Fibroblast of lung (primary cell): ENCODE data around the gene EDA. TPM values are rescaled to one million over a fixed set of nuclear protein-coding genes. Genes with fewer than 3 reads are reported as not detected.

Source experiments
- DNase-seq, 2 donors: peaks; one replicate each; pipeline versions ENCODE4 v3.0.0 to v3.0.0-alpha.2; 2010; ENCODE audit warnings: low read depth in 2 of 2
- H2AFZ ChIP-seq: 2 replicates; pipeline ENCODE4 v1.5.1; 2012; ENCODE audit warnings: low read length, control low read depth, inconsistent platforms
- H3K27ac ChIP-seq: 2 replicates; pipeline ENCODE4 v1.5.1; 2011; ENCODE audit warnings: low read length, control low read depth; ENCODE audit not compliant: insufficient read depth
- H3K27me3 ChIP-seq: 2 replicates; pipeline ENCODE4 v1.5.1; 2011; ENCODE audit warnings: mild to moderate bottlenecking, low read length; ENCODE audit not compliant: control insufficient read depth, insufficient read depth
- H3K36me3 ChIP-seq: 2 replicates; pipeline ENCODE4 v1.5.1; 2011; ENCODE audit warnings: low read length; ENCODE audit not compliant: control insufficient read depth, insufficient read depth
- H3K4me1 ChIP-seq: 2 replicates; pipeline ENCODE4 v1.5.1; 2011; ENCODE audit warnings: low read length; ENCODE audit not compliant: control insufficient read depth, insufficient read depth; ENCODE audit errors: extremely low read depth
- H3K4me2 ChIP-seq: 2 replicates; pipeline ENCODE4 v1.5.1; 2011; ENCODE audit warnings: low read length, control low read depth; ENCODE audit not compliant: insufficient read depth; ENCODE audit errors: extremely low read depth
- H3K4me3 ChIP-seq, 4 experiments: fragments of 200-600 bp in 1 of 4; sonication (generic) in 1 of 4; replicated peaks in 1 of 4; 2 replicates each; pipeline ENCODE4 v1.5.1; 2011 to 2016; ENCODE audit warnings: low read length in 4 of 4, low read depth in 3 of 4, mild to moderate bottlenecking in 3 of 4, control low read depth in 2 of 4, inconsistent platforms in 1 of 4, mixed read lengths in 1 of 4; ENCODE audit not compliant: insufficient read depth in 1 of 4; ENCODE audit errors: control extremely low read depth in 1 of 4
- H3K79me2 ChIP-seq: 2 replicates; pipeline ENCODE4 v1.5.1; 2012; ENCODE audit warnings: mild to moderate bottlenecking, low read length, inconsistent platforms; ENCODE audit not compliant: control insufficient read depth, insufficient read depth
- H3K9ac ChIP-seq: 2 replicates; pipeline ENCODE4 v1.5.1; 2011; ENCODE audit warnings: mild to moderate bottlenecking, low read length, control low read depth; ENCODE audit not compliant: insufficient read depth
- H3K9me3 ChIP-seq: 2 replicates; pipeline ENCODE4 v1.5.1; 2012; ENCODE audit warnings: low read depth, low read length; ENCODE audit not compliant: control insufficient read depth, insufficient read depth
- H4K20me1 ChIP-seq: 2 replicates; pipeline ENCODE4 v1.5.1; 2011; ENCODE audit warnings: low read length; ENCODE audit not compliant: control insufficient read depth, insufficient read depth; ENCODE audit errors: extremely low read depth
- EZH2 ChIP-seq: IDR thresholded peaks from 2 replicates; pipeline ENCODE4 v1.5.1; 2012; ENCODE audit warnings: low read length, control low read depth, mild to moderate bottlenecking; ENCODE audit errors: missing control alignments
- polyA plus RNA-seq, 2 donors: library from polyadenylated mRNA; depleted of rRNA in 1 of 2; stranded (reverse) in 1 of 2; unstranded in 1 of 2; fragments of >200 nt; gene quantifications; 2 replicates each; pipeline ENCODE4 v1.2.1, GENCODE V29; 2011 to 2012; ENCODE audit warnings: missing spikeins in 1 of 2
- total RNA-seq: library from RNA; depleted of rRNA; stranded (reverse); fragments of >200 nt; gene quantifications from 2 replicates; pipeline ENCODE4 v1.2.1, GENCODE V29; 2014
- TF ChIP-seq, protein P1 (sequence below), 2 donors: IDR thresholded peaks in 1 of 2; conservative IDR thresholded peaks in 1 of 2; 1 replicate in 1 of 2; 2 replicates in 1 of 2; pipeline ENCODE4 v1.5.1; 2011 to 2012; ENCODE audit warnings: low read length in 2 of 2, control low read depth in 1 of 2, inconsistent platforms in 1 of 2, low read depth in 1 of 2, mild to moderate bottlenecking in 1 of 2

The EDA gene
- total and polyA plus RNA-seq, 2 donors (not counting 1 experiment from before 2014, with no cell fraction given) = 0.17 to 0.20 TPM

DNA sequence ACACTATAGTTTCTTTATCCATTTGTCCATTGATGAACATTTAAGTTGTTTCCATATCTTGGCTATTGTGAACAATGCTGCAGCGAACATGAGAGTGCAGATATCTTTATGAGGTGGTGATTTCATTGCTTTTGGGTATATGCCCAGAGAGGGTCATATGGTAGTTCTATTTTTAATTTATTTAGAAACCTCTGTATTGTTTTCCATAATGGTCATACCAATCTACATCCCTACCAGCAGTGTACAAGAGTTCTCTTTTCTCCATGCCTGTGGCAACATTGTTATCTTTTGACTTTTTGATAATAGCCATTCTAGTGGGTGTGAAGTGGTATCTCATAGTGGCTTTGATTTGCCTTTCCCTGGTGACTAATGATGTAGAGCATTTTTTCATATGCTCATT is 48.8 kb downstream of the EDA start:
- Histone ChIP-seq H3K4me3 (no peak overlapping the region), H2AFZ (no peak overlapping the region), H3K9me3 (no peaks in the 10 kb centered on the region), H4K20me1 (no peaks in the 10 kb centered on the region), H3K27me3 (no peaks in the 10 kb centered on the region), H3K27ac (no peak overlapping the region), H3K79me2 (no peaks in the 10 kb centered on the region), H3K36me3 (no peaks in the 10 kb centered on the region), H3K4me2 (no peak overlapping the region), H3K4me1 (no peaks in the 10 kb centered on the region), H3K9ac (no peak overlapping the region)
- TF ChIP-seq, protein P1, sequence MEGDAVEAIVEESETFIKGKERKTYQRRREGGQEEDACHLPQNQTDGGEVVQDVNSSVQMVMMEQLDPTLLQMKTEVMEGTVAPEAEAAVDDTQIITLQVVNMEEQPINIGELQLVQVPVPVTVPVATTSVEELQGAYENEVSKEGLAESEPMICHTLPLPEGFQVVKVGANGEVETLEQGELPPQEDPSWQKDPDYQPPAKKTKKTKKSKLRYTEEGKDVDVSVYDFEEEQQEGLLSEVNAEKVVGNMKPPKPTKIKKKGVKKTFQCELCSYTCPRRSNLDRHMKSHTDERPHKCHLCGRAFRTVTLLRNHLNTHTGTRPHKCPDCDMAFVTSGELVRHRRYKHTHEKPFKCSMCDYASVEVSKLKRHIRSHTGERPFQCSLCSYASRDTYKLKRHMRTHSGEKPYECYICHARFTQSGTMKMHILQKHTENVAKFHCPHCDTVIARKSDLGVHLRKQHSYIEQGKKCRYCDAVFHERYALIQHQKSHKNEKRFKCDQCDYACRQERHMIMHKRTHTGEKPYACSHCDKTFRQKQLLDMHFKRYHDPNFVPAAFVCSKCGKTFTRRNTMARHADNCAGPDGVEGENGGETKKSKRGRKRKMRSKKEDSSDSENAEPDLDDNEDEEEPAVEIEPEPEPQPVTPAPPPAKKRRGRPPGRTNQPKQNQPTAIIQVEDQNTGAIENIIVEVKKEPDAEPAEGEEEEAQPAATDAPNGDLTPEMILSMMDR (conservative IDR thresholded peaks at IDR 0.05 in 1 of 2, IDR thresholded peaks at IDR 0.05 in 1 of 2; ENCODE audit: low read depth in 1 of 2, low read length in 2 of 2) = no peak
- TF ChIP-seq EZH2 = no peak
- DNase-seq = no peak

DNA sequence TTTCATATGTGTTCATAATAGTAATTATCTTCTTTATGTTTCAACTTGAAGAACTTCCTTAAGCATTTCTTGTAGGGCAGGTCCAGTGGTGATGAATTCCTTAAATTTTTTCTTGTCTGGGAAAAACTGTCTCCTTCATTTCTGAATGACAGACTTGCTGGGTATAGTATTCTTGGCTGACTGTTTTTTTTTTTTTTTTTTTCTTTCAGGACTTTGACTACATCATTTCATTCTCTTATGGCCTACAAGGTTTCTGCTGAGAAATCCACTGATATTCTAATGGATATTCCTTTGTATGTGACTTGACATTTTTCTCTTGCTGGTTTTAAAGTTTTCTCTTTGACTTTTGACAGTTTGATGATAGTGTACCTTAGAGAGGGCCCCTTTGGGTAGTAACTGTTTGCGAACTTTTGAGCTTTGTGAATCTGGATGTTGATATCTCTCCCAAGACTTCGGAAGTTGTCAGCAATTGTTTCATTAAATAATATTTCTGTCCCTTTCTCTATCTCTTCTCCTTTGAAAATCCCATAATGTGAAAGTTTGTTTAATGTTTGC is 54.2 kb downstream of the EDA start:
- Histone ChIP-seq H3K4me2 (no peak overlapping the region), H3K36me3 (no peaks in the 10 kb centered on the region), H3K9ac (no peak overlapping the region), H3K4me1 (no peaks in the 10 kb centered on the region), H2AFZ (no peak overlapping the region), H3K9me3 (no peaks in the 10 kb centered on the region), H3K27ac (no peak overlapping the region), H3K4me3 (no peak overlapping the region), H4K20me1 (no peaks in the 10 kb centered on the region), H3K79me2 (no peaks in the 10 kb centered on the region), H3K27me3 (no peaks in the 10 kb centered on the region)
- DNase-seq = no peak
- no peak for TF ChIP-seq EZH2
- TF ChIP-seq, protein P1 (conservative IDR thresholded peaks at IDR 0.05 in 1 of 2, IDR thresholded peaks at IDR 0.05 in 1 of 2; ENCODE audit: low read depth in 1 of 2, low read length in 2 of 2) = no peak

DNA sequence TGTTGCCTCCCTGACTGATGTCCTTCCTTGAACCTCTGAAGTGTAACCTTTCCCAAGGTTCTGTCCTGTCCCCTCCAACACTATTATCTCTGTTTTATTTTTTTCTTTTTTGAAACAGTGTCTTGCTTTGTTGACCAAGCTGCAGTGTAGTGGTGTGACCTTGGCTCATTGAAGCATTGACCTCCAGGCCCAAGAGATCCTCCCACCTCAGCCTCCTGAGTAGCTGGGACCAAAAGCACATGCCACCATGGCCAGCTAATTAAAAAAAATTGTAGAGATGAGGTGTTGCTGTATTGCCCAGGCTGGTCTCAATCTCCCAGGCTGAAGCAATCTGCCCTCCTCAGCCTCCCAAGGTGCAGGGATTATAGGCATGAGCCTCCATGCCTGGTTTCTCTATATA is 59.0 kb downstream of the EDA start:
- Histone ChIP-seq H3K4me2 (no peak overlapping the region), H3K4me3 (no peak overlapping the region), H3K27ac (no peak overlapping the region), H3K9me3 (no peaks in the 10 kb centered on the region), H3K79me2 (no peaks in the 10 kb centered on the region), H3K27me3 (no peaks in the 10 kb centered on the region), H4K20me1 (no peaks in the 10 kb centered on the region), H3K36me3 (no peaks in the 10 kb centered on the region), H2AFZ (no peak overlapping the region), H3K4me1 (no peaks in the 10 kb centered on the region), H3K9ac (no peak overlapping the region)
- no peak for DNase-seq
- TF ChIP-seq EZH2 = no peak
- TF ChIP-seq, protein P1 (conservative IDR thresholded peaks at IDR 0.05 in 1 of 2, IDR thresholded peaks at IDR 0.05 in 1 of 2; ENCODE audit: low read depth in 1 of 2, low read length in 2 of 2) = no peak
